Activated CD4-positive, alpha-beta T cell treated with anti-CD3 and anti-CD28 coated beads, Interleukin-2, Interleukin-4, amounts not matched to agents 100 ng/mL and 50 ng/mL, durations not matched to agents 16 hours and 8 hours (primary cell): ENCODE data around the gene BLACAT1.

Experiments used
- DNase-seq: peaks from one replicate; pipeline ENCODE4 v3.0.0-alpha.2; 2020; ENCODE audit warnings: low spot score

BLACAT1 gene

GRCh38 chr1:205456868-205457745 is 1.3 kb upstream of the BLACAT1 start:
- DNase-seq, result no peak

GRCh38 chr1:205456383-205456867 is 580 bp upstream of the BLACAT1 start:
- DNase-seq, result no peak

GRCh38 chr1:205454903-205455335 is 926 bp downstream of the BLACAT1 start:
- DNase-seq, result no peak

GRCh38 chr1:205453466-205453865 is 2.4 kb downstream of the BLACAT1 start:
- no peak for DNase-seq

- DNase-seq, result no peak
Observed at GRCh38 chr1:205452933-205453332, 2.9 kb downstream of the BLACAT1 start.

- DNase-seq, result no peak
Observed at GRCh38 chr1:205452364-205452763, 3.5 kb downstream of the BLACAT1 start.

GRCh38 chr1:205451759-205452164 is 4.1 kb downstream of the BLACAT1 start:
- no peak for DNase-seq

GRCh38 chr1:205451202-205451601 is 4.6 kb downstream of the BLACAT1 start:
- DNase-seq, result no peak

GRCh38 chr1:205450448-205450847 is 5.4 kb downstream of the BLACAT1 start:
- no peak for DNase-seq

- DNase-seq, result peak; percentile 39
Observed at GRCh38 chr1:205449750-205450443, 5.9 kb downstream of the BLACAT1 start.

GRCh38 chr1:205449254-205449749 is 6.5 kb downstream of the BLACAT1 start:
- DNase-seq, result no peak

GRCh38 chr1:205448540-205449253 is 7.1 kb downstream of the BLACAT1 start:
- no peak for DNase-seq

- DNase-seq, result no peak
Observed at GRCh38 chr1:205447457-205448341, 8.1 kb downstream of the BLACAT1 start.

GRCh38 chr1:205446828-205447227 is 9.0 kb downstream of the BLACAT1 start:
- no peak for DNase-seq

- no peak for DNase-seq
Observed at GRCh38 chr1:205445646-205445935, 10.3 kb downstream of the BLACAT1 start.

- DNase-seq, result no peak
Observed at GRCh38 chr1:205444931-205445645, 10.8 kb downstream of the BLACAT1 start.

GRCh38 chr1:205444300-205444930 is 11.4 kb downstream of the BLACAT1 start:
- no peak for DNase-seq

- DNase-seq, result no peak
Observed at GRCh38 chr1:205443585-205444299, 12.1 kb downstream of the BLACAT1 start.

GRCh38 chr1:205442051-205442725 is 13.7 kb downstream of the BLACAT1 start:
- no peak for DNase-seq
